PC-9 (cell line): ENCODE data around the gene HTR5A.
A peak's percentile ranks its signal among the peaks of the same experiment; 100 is the strongest.

Experiments used
- CTCF ChIP-seq: fragments of 200-600 bp; sonication (generic); conservative IDR thresholded peaks from 2 replicates; pipeline ENCODE4 v1.6.1; 2017; ENCODE audit warnings: mixed run types, antibody characterized with exemption, mild to moderate bottlenecking, moderate library complexity
- EZH2 ChIP-seq: fragments of 200-600 bp; sonication (generic); IDR thresholded peaks from 2 replicates; pipeline ENCODE4 v1.8.0; 2017; ENCODE audit warnings: antibody characterized with exemption, low read depth

- TF ChIP-seq CTCF (no peak), EZH2 (peak; percentile 75; the same call in 1 of the 2 replicates)
Observed at GRCh38 chr7:155108144-155108901, 38.2 kb downstream of the HTR5A start.
